22Rv1 (cell line): ENCODE data around the gene RABGAP1.

Source experiments
- CTCF ChIP-seq: fragments of 450-650 bp; IDR thresholded peaks from 2 replicates; pipeline ENCODE4 v1.5.1; 2017; ENCODE audit warnings: mild to moderate bottlenecking
- ZFX ChIP-seq: fragments of 450-650 bp; IDR thresholded peaks from 2 replicates; pipeline ENCODE4 v1.6.1; 2017; ENCODE audit warnings: antibody characterized with exemption, borderline replicate concordance

- no peak for TF ChIP-seq CTCF
- no peak for TF ChIP-seq ZFX
These were observed 164.0 kb downstream of the RABGAP1 start for GRCh38 chr9:123104807-123105206.
